Fibroblast of pulmonary artery (primary cell): ENCODE data around the gene ATP6V0E1.

ENCODE experiments used
- DNase-seq: peaks from one replicate; pipeline ENCODE4 v3.0.0-alpha.2; 2010; ENCODE audit warnings: low read depth
- H3K4me3 ChIP-seq: replicated peaks from 2 replicates; pipeline ENCODE4 v1.5.1; 2011; ENCODE audit warnings: low read depth, mild to moderate bottlenecking, control low read depth, low read length, moderate library complexity
- CTCF ChIP-seq: IDR thresholded peaks from 2 replicates; pipeline ENCODE4 v1.5.1; 2011; ENCODE audit warnings: mild to moderate bottlenecking, control low read depth, low read length, inconsistent platforms; ENCODE audit errors: missing control alignments

Gene ATP6V0E1

GRCh38 chr5:172941067-172941516 is 42.5 kb upstream of the ATP6V0E1 start:
- no peak for TF ChIP-seq CTCF
- peak; percentile 37 for DNase-seq

GRCh38 chr5:172942556-172942955 is 41.0 kb upstream of the ATP6V0E1 start:
- DNase-seq: no peak
- H3K4me3 ChIP-seq: no peak overlapping the region
- TF ChIP-seq CTCF: no peak

More at GRCh38 chr5:172941067-172941516, 42.5 kb upstream of the ATP6V0E1 start:
- H3K4me3 ChIP-seq: no peak overlapping the region

DNA sequence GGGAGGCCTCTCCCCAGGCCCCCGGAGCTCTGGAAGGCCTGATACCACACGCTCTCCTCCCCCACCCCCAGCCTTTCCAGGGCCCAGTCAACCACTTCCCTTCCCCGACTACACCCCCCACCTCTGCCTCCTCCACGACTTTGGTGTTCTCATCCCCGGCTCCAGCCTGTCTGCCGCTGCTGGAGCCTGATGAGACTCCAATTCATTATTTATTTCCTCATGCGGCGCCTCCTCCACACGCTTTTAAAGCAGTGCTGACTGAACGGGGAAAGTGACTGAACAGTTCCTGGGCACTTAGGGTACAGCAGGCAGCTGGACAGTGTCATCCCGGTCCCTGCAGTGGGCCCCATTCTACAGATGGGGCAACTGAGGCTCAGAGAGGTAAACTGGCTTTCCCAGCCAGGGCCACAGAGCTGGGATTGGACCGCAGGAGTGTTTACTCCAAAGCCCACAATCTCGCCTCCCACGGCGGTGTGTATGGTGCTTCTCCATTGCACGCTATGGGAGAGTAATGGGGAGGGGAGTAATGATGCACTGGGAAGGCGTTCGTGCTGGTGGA is 40.2 kb upstream of the ATP6V0E1 start:
- no peak overlapping the region for H3K4me3 ChIP-seq
- TF ChIP-seq CTCF: no peak
- DNase-seq: peak; percentile 91

GRCh38 chr5:172943906-172944305 is 39.7 kb upstream of the ATP6V0E1 start:
- H3K4me3 ChIP-seq: no peak overlapping the region
- no peak for TF ChIP-seq CTCF
- DNase-seq: no peak

DNA sequence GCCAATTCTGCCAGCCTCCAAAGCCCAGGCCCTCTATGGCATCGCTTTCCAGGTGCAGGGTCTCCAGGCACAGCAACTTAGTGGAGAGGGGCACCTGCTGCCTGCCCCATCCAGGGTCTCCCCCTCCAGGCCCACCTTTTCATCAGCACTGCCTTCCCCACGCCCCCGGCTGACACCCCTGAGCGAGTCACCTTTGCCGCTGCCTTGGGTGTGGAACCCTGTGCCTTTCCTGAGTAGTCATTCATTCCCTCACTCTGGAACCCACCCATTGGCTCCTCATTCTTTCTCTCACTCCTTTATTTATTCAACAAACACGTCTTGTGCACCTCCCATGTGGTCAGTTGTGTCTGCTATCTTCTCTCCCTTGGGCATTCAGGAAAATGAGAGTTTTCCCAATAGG is 38.8 kb upstream of the ATP6V0E1 start:
- no peak for DNase-seq
- no peak overlapping the region for H3K4me3 ChIP-seq
- no peak for TF ChIP-seq CTCF

GRCh38 chr5:172945151-172945550 is 38.4 kb upstream of the ATP6V0E1 start:
- H3K4me3 ChIP-seq: no peak overlapping the region
- TF ChIP-seq CTCF: no peak
- DNase-seq: no peak

DNA sequence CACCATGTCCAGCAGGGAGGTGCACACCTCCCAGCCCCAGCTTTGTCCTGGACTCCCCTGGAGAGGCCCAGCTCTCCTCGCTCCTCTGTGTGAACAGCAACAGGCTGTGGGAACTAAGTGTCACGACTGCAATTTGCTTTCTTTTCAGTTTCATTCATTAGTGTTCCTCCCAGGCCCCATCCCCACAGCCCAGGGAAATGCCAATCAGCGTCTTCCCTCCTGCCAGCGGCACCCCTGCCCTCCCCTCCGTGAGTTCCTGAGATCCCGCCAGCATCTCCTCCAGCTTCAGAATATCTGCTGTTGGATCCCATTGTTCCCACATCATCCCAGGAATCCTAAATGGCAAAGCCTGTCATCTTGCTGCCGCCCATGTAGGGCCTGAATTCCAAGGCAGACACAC is 37.4 kb upstream of the ATP6V0E1 start:
- no peak overlapping the region for H3K4me3 ChIP-seq
- no peak for DNase-seq
- TF ChIP-seq CTCF: no peak
